WTC11 (cell line): ENCODE data around the gene UIMC1. TPM values are rescaled to one million over a fixed set of nuclear protein-coding genes. Genes with fewer than 3 reads are reported as not detected.

ENCODE experiments used
- ATAC-seq: fragments of 200-7000 bp; cut with Tn5 transposase; 2 replicates; pipeline ENCODE4 v1.10.0; 2021; ENCODE audit warnings: mild to moderate bottlenecking, moderate library complexity
- CTCF ChIA-PET: fragments of 300-600 bp; sonication (Branson Sonifier 250); formaldehyde crosslinking; loops from one replicate; lab custom pipeline; 2021; ENCODE audit warnings: antibody characterized with exemption; lab: Charles Lee
- POLR2A ChIA-PET: fragments of 350-600 bp; sonication (Branson Sonifier 250); formaldehyde crosslinking; loops from one replicate; lab custom pipeline; 2021; ENCODE audit warnings: antibody characterized with exemption; lab: Charles Lee
- DNase-seq: peaks from one replicate; pipeline ENCODE4 v3.0.0; 2021; ENCODE audit warnings: low spot score
- H3K27ac Mint-ChIP-seq: 2 replicates; pipeline ENCODE4 v1.8.0; 2021; ENCODE audit warnings: mixed read lengths
- H3K27me3 Mint-ChIP-seq: 2 replicates; pipeline ENCODE4 v1.8.0; 2021; ENCODE audit warnings: low read depth, mild to moderate bottlenecking, moderate library complexity, mixed read lengths
- H3K36me3 Mint-ChIP-seq: 2 replicates; pipeline ENCODE4 v1.8.0; 2021; ENCODE audit warnings: mixed read lengths
- H3K4me1 Mint-ChIP-seq: 2 replicates; pipeline ENCODE4 v1.8.0; 2022; ENCODE audit warnings: mixed read lengths
- H3K4me3 Mint-ChIP-seq: 2 replicates; pipeline ENCODE4 v1.8.0; 2021; ENCODE audit warnings: mild to moderate bottlenecking, moderate library complexity, mixed read lengths
- H3K9me3 Mint-ChIP-seq: 2 replicates; pipeline ENCODE4 v1.8.0; 2021; ENCODE audit warnings: mixed read lengths
- ATF1 ChIP-seq: sonication (generic); formaldehyde crosslinking; IDR thresholded peaks from 2 replicates; pipeline ENCODE4 v1.8.1; 2023; ENCODE audit warnings: mild to moderate bottlenecking, moderate library complexity, missing genetic modification reagents
- FOXP4 ChIP-seq: sonication (generic); formaldehyde crosslinking; IDR thresholded peaks from 2 replicates; pipeline ENCODE4 v1.8.0; 2022; ENCODE audit warnings: mild to moderate bottlenecking, missing genetic modification reagents
- IRF2 ChIP-seq: sonication (generic); formaldehyde crosslinking; IDR thresholded peaks from 2 replicates; pipeline ENCODE4 v1.8.0; 2022; ENCODE audit warnings: low read depth, missing genetic modification reagents, borderline replicate concordance
- KAT7 ChIP-seq: sonication (generic); formaldehyde crosslinking; IDR thresholded peaks from 2 replicates; pipeline ENCODE4 v1.8.1; 2023; ENCODE audit warnings: missing genetic modification reagents, mild to moderate bottlenecking, borderline replicate concordance
- MLX ChIP-seq: sonication (generic); formaldehyde crosslinking; IDR thresholded peaks from 2 replicates; pipeline ENCODE4 v1.8.1; 2023; ENCODE audit warnings: mild to moderate bottlenecking, missing genetic modification reagents, moderate library complexity
- MXD4 ChIP-seq: fragments of 250-450 bp; sonication (Bioruptor Pico); IDR thresholded peaks from 2 replicates; pipeline ENCODE4 v1.8.0; 2021; ENCODE audit warnings: mild to moderate bottlenecking, moderate library complexity, borderline replicate concordance
- SP1 ChIP-seq: sonication (generic); formaldehyde crosslinking; conservative IDR thresholded peaks from 2 replicates; pipeline ENCODE4 v1.8.1; 2022; ENCODE audit warnings: missing genetic modification reagents
- TEAD1 ChIP-seq: sonication (generic); formaldehyde crosslinking; IDR thresholded peaks from 2 replicates; pipeline ENCODE4 v1.8.0; 2022; ENCODE audit warnings: mild to moderate bottlenecking, missing genetic modification reagents
- ZNF138 ChIP-seq: sonication (generic); formaldehyde crosslinking; conservative IDR thresholded peaks from 2 replicates; pipeline ENCODE4 v1.8.1; 2022; ENCODE audit warnings: mild to moderate bottlenecking, moderate library complexity, missing genetic modification reagents
- ZNF317 ChIP-seq: sonication (generic); formaldehyde crosslinking; IDR thresholded peaks from 2 replicates; pipeline ENCODE4 v1.8.1; 2023; ENCODE audit warnings: low read depth, mild to moderate bottlenecking, moderate library complexity, missing genetic modification reagents, borderline replicate concordance
- ZNF671 ChIP-seq: fragments of 250-450 bp; sonication (Bioruptor Pico); IDR thresholded peaks from 2 replicates; pipeline ENCODE4 v1.8.0; 2021; ENCODE audit warnings: mild to moderate bottlenecking
- total RNA-seq: library from RNA; stranded (reverse); gene quantifications from 3 replicates; pipeline ENCODE4 v1.2.3, GENCODE V29; 2021
- TF ChIP-seq, protein P1 (sequence below): sonication (generic); formaldehyde crosslinking; IDR thresholded peaks from 2 replicates; pipeline ENCODE4 v1.8.0; 2023; ENCODE audit warnings: mild to moderate bottlenecking, missing genetic modification reagents
- TF ChIP-seq, protein P2 (sequence below): sonication (generic); formaldehyde crosslinking; IDR thresholded peaks from 2 replicates; pipeline ENCODE4 v1.8.1; 2022; ENCODE audit warnings: low read depth, mild to moderate bottlenecking, moderate library complexity, missing genetic modification reagents, borderline replicate concordance

UIMC1 gene
- total RNA-seq, 1 experiment from 2014 or later, result 48.0 TPM

DNA sequence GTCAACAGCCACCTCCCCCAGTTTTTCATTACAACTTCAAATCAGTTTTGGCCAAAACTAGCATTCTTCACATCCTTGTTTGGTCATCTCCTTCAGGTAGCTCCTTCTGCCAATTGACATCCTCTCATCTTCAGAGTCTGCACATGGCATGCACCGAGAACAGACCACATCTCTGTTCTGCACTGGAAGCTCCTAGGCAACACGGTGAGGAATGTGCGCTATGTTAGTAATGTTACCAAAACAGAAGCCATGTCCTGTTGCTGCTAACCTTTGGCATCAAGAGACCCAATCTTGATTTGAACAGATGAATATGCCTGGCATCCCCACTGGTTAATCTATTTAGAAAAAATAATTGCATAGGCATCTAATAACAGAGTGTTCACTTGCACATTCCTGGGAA is 102.3 kb downstream of the UIMC1 start:
- DNase-seq (no peak), ATAC-seq (no peak)
- Mint-ChIP-seq H3K27ac (no peak overlapping the region; the same call in 1 of the 2 replicates), H3K4me3 (no peak overlapping the region), H3K9me3 (no peaks in the 10 kb centered on the region), H3K27me3 (no peaks in the 10 kb centered on the region), H3K4me1 (peaks cover 5% of the 10 kb centered on the region), H3K36me3 (peaks cover 44% of the 10 kb centered on the region)
- POLR2A ChIA-PET, result no interaction called here
- CTCF ChIA-PET, result interaction anchor here (1.2 to 1.5 kb wide), 2 partner anchors 168 to 243 kb away, joined by 4 to 5 read pairs; no protein-coding TSS in a partner anchor
- TF ChIP-seq MLX (CRISPR knock-in tag) (no peak), TEAD1 (no peak), ZNF138 (no peak), FOXP4 (CRISPR knock-in tag) (no peak), SP1 (no peak)

DNA sequence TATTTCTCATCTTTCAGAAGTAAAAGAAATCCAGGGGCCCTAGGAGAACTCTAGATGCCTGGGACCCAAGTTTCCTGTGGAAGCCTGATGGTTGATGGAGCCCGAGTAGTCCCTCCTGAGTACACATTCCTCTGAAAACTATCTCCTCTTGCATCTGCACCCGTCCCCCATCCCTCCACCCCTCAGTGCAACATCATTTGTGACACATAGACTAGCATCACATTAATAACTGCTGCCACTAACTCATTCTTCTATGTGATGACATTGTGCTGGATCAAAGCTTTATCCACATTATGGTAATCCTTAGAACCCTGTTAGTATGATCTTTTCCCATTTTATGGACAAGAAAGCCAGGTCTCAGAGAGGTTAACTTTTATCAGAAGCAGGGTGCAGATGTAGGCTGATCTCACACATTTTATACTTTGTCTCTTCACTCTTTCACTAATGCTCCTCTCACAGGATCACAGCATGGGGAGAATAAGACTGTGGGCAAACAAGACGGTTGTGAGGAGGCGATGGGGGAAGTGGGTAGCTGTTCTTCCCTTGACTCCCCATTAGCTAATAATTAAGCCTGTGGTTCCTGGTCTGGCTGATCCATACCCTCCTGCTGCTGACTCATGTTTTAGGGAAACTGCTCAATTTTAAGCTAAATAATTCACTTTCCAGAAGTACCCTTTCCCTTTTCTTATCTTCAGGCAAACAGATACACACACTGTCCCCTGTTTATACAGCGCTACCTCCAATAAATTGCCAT is 103.5 kb downstream of the UIMC1 start:
- CTCF ChIA-PET, result interaction anchor here (1.2 to 6.3 kb wide), 3 partner anchors 169 to 242 kb away, joined by 4 to 63 read pairs (median 5); no protein-coding TSS in a partner anchor
- H3K27ac Mint-ChIP-seq, result no peak overlapping the region
- peaks cover 37% of the 10 kb centered on the region for H3K36me3 Mint-ChIP-seq

More for the DNA sequence above, 103.5 kb downstream of the UIMC1 start:
- H3K4me3 Mint-ChIP-seq, result no peak overlapping the region
- TF ChIP-seq, protein P1, sequence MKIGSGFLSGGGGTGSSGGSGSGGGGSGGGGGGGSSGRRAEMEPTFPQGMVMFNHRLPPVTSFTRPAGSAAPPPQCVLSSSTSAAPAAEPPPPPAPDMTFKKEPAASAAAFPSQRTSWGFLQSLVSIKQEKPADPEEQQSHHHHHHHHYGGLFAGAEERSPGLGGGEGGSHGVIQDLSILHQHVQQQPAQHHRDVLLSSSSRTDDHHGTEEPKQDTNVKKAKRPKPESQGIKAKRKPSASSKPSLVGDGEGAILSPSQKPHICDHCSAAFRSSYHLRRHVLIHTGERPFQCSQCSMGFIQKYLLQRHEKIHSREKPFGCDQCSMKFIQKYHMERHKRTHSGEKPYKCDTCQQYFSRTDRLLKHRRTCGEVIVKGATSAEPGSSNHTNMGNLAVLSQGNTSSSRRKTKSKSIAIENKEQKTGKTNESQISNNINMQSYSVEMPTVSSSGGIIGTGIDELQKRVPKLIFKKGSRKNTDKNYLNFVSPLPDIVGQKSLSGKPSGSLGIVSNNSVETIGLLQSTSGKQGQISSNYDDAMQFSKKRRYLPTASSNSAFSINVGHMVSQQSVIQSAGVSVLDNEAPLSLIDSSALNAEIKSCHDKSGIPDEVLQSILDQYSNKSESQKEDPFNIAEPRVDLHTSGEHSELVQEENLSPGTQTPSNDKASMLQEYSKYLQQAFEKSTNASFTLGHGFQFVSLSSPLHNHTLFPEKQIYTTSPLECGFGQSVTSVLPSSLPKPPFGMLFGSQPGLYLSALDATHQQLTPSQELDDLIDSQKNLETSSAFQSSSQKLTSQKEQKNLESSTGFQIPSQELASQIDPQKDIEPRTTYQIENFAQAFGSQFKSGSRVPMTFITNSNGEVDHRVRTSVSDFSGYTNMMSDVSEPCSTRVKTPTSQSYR (CRISPR knock-in tag), result no peak
- TF ChIP-seq ZNF671 (CRISPR knock-in tag), result no peak
- TF ChIP-seq, protein P2, sequence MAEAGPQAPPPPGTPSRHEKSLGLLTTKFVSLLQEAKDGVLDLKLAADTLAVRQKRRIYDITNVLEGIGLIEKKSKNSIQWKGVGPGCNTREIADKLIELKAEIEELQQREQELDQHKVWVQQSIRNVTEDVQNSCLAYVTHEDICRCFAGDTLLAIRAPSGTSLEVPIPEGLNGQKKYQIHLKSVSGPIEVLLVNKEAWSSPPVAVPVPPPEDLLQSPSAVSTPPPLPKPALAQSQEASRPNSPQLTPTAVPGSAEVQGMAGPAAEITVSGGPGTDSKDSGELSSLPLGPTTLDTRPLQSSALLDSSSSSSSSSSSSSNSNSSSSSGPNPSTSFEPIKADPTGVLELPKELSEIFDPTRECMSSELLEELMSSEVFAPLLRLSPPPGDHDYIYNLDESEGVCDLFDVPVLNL (CRISPR knock-in tag), result no peak
- TF ChIP-seq MXD4 (CRISPR knock-in tag), result no peak
- no peak for TF ChIP-seq ZNF317
- TF ChIP-seq IRF2 (CRISPR knock-in tag), result no peak
- no peak for TF ChIP-seq KAT7 (CRISPR knock-in tag)
- no peak for TF ChIP-seq ATF1 (CRISPR knock-in tag)
- no peak for TF ChIP-seq MLX (CRISPR knock-in tag)
- TF ChIP-seq, all 79 proteins: peak for 0
- no peak for DNase-seq
- Mint-ChIP-seq H3K9me3 (no peaks in the 10 kb centered on the region), H3K4me1 (peaks cover 5% of the 10 kb centered on the region), H3K27me3 (no peaks in the 10 kb centered on the region)
- ATAC-seq, result no peak
- POLR2A ChIA-PET, result no interaction called here
